HG03103 (cell line): ENCODE results near the gene FRMD4B.

Experiments
- ATAC-seq: cut with Tn5 transposase; IDR thresholded peaks from one replicate; pipeline ENCODE4 v1.9.1; 2021; ENCODE audit warnings: low read depth; ENCODE audit not compliant: unreplicated experiment

The FRMD4B gene

GRCh38 chr3:69406163-69406562 is 20.3 kb upstream of the FRMD4B start:
- ATAC-seq, result no peak

GRCh38 chr3:69405067-69405466 is 19.2 kb upstream of the FRMD4B start:
- ATAC-seq, result no peak

- ATAC-seq, result no peak
Observed at GRCh38 chr3:69403454-69403853, 17.6 kb upstream of the FRMD4B start.

- no peak for ATAC-seq
Observed at GRCh38 chr3:69400683-69401082, 14.8 kb upstream of the FRMD4B start.

GRCh38 chr3:69392850-69393249 is 7.0 kb upstream of the FRMD4B start:
- no peak for ATAC-seq

GRCh38 chr3:69392415-69392814 is 6.5 kb upstream of the FRMD4B start:
- ATAC-seq, result no peak

GRCh38 chr3:69391554-69391953 is 5.7 kb upstream of the FRMD4B start:
- ATAC-seq, result no peak

- no peak for ATAC-seq
Observed at GRCh38 chr3:69390771-69391170, 4.9 kb upstream of the FRMD4B start.

- no peak for ATAC-seq
Observed at GRCh38 chr3:69389520-69390248, 3.8 kb upstream of the FRMD4B start.

GRCh38 chr3:69388241-69388640 is 2.4 kb upstream of the FRMD4B start:
- ATAC-seq, result no peak

GRCh38 chr3:69386556-69387385 is 883 bp upstream of the FRMD4B start:
- ATAC-seq, result no peak

- no peak for ATAC-seq
Observed at GRCh38 chr3:69385123-69385722, 665 bp downstream of the FRMD4B start.

- no peak for ATAC-seq
Observed at GRCh38 chr3:69384326-69384725, 1.6 kb downstream of the FRMD4B start.

- ATAC-seq, result no peak
Observed at GRCh38 chr3:69379661-69380060, 6.2 kb downstream of the FRMD4B start.

GRCh38 chr3:69378112-69378802 is 7.6 kb downstream of the FRMD4B start:
- no peak for ATAC-seq

- no peak for ATAC-seq
Observed at GRCh38 chr3:69377262-69377661, 8.6 kb downstream of the FRMD4B start.

- no peak for ATAC-seq
Observed at GRCh38 chr3:69376731-69377130, 9.2 kb downstream of the FRMD4B start.

- ATAC-seq, result no peak
Observed at GRCh38 chr3:69371816-69372215, 14.1 kb downstream of the FRMD4B start.

GRCh38 chr3:69370901-69371301 is 15.0 kb downstream of the FRMD4B start:
- ATAC-seq, result no peak

- no peak for ATAC-seq
Observed at GRCh38 chr3:69370156-69370883, 15.6 kb downstream of the FRMD4B start.
